Effector memory CD4-positive, alpha-beta T cell (primary cell): ENCODE results near the gene RFX3.
A peak's percentile ranks its signal among the peaks of the same experiment; 100 is the strongest.

ENCODE experiments used
- DNase-seq, 3 donors: peaks; one replicate each; pipeline ENCODE4 v3.0.0-alpha.2; 2020
- H3K27ac ChIP-seq: 2 replicates; pipeline ENCODE4 v1.7.0; 2013; ENCODE audit warnings: mild to moderate bottlenecking, low read length, moderate library complexity; ENCODE audit not compliant: insufficient read depth, poor library complexity, severe bottlenecking
- H3K27me3 ChIP-seq: replicated peaks from 2 replicates; pipeline ENCODE4 v1.7.0; 2013; ENCODE audit warnings: mild to moderate bottlenecking, low read length; ENCODE audit not compliant: insufficient read depth, control insufficient read depth, poor library complexity, severe bottlenecking
- H3K36me3 ChIP-seq: 2 replicates; pipeline ENCODE4 v1.7.0; 2013; ENCODE audit warnings: mild to moderate bottlenecking, low read length, moderate library complexity; ENCODE audit not compliant: control insufficient read depth, insufficient read depth
- H3K4me1 ChIP-seq: 2 replicates; pipeline ENCODE4 v1.7.0; 2013; ENCODE audit warnings: low read length, mild to moderate bottlenecking; ENCODE audit not compliant: control insufficient read depth, insufficient read depth, poor library complexity, severe bottlenecking
- H3K4me3 ChIP-seq: 2 replicates; pipeline ENCODE4 v1.7.0; 2013; ENCODE audit warnings: low read length, low read depth, mild to moderate bottlenecking; ENCODE audit not compliant: insufficient read depth, poor library complexity, severe bottlenecking
- H3K9me3 ChIP-seq: 2 replicates; pipeline ENCODE4 v1.7.0; 2013; ENCODE audit warnings: mild to moderate bottlenecking, low read length, moderate library complexity; ENCODE audit not compliant: control insufficient read depth

Gene RFX3

GRCh38 chr9:3480353-3480655 lies 45.5 kb downstream of the RFX3 start:
- Histone ChIP-seq H3K4me1 (peaks cover 12% of the 10 kb centered on the region), H3K9me3 (no peaks in the 10 kb centered on the region), H3K36me3 (no peaks in the 10 kb centered on the region), H3K27ac (peak overlapping the region; percentile 2), H3K4me3 (no peak overlapping the region), H3K27me3 (no peaks in the 10 kb centered on the region)
- DNase-seq: no peak

GRCh38 chr9:3479514-3480352 lies 46.1 kb downstream of the RFX3 start:
- H3K27ac ChIP-seq: peak overlapping the region; percentile 40
- H3K27me3 ChIP-seq: no peaks in the 10 kb centered on the region
- no peak overlapping the region for H3K4me3 ChIP-seq
- H3K4me1 ChIP-seq: peaks cover 12% of the 10 kb centered on the region
- H3K9me3 ChIP-seq: no peaks in the 10 kb centered on the region
- H3K36me3 ChIP-seq: no peaks in the 10 kb centered on the region
- DNase-seq: no peak

- Histone ChIP-seq H3K4me1 (peaks cover 12% of the 10 kb centered on the region), H3K27ac (peak overlapping the region; percentile 74), H3K4me3 (no peak overlapping the region), H3K27me3 (no peaks in the 10 kb centered on the region), H3K9me3 (no peaks in the 10 kb centered on the region), H3K36me3 (no peaks in the 10 kb centered on the region)
- peak in 1 of 3 donors; percentile 2 for DNase-seq
Observed at GRCh38 chr9:3478549-3478953, 47.2 kb downstream of the RFX3 start.

GRCh38 chr9:3477236-3477834 lies 48.5 kb downstream of the RFX3 start:
- no peaks in the 10 kb centered on the region for H3K27me3 ChIP-seq
- H3K36me3 ChIP-seq: no peaks in the 10 kb centered on the region
- DNase-seq: no peak
- peak overlapping the region; percentile 54 for H3K4me3 ChIP-seq
- peaks cover 12% of the 10 kb centered on the region for H3K4me1 ChIP-seq
- no peaks in the 10 kb centered on the region for H3K9me3 ChIP-seq
- H3K27ac ChIP-seq: peak overlapping the region; percentile 74

- peaks cover 12% of the 10 kb centered on the region for H3K4me1 ChIP-seq
- H3K27me3 ChIP-seq: no peaks in the 10 kb centered on the region
- H3K9me3 ChIP-seq: no peaks in the 10 kb centered on the region
- peak in 1 of 3 donors; percentile 21 for DNase-seq
- H3K4me3 ChIP-seq: no peak overlapping the region
- H3K27ac ChIP-seq: no peak overlapping the region
- H3K36me3 ChIP-seq: no peaks in the 10 kb centered on the region
Observed at GRCh38 chr9:3475300-3476020, 50.3 kb downstream of the RFX3 start.

- Histone ChIP-seq H3K27me3 (no peaks in the 10 kb centered on the region), H3K9me3 (no peaks in the 10 kb centered on the region), H3K36me3 (no peaks in the 10 kb centered on the region), H3K4me3 (no peak overlapping the region), H3K4me1 (peaks cover 12% of the 10 kb centered on the region), H3K27ac (no peak overlapping the region)
- no peak for DNase-seq
Observed at GRCh38 chr9:3474821-3475220, 51.0 kb downstream of the RFX3 start.

- DNase-seq: no peak
- Histone ChIP-seq H3K27ac (no peak overlapping the region), H3K9me3 (no peaks in the 10 kb centered on the region), H3K4me1 (peaks cover 2% of the 10 kb centered on the region), H3K27me3 (no peaks in the 10 kb centered on the region), H3K4me3 (no peak overlapping the region), H3K36me3 (no peaks in the 10 kb centered on the region)
Observed at GRCh38 chr9:3473405-3473804, 52.4 kb downstream of the RFX3 start.

- Histone ChIP-seq H3K4me3 (no peak overlapping the region), H3K36me3 (no peaks in the 10 kb centered on the region), H3K9me3 (no peaks in the 10 kb centered on the region), H3K27ac (no peak overlapping the region), H3K4me1 (no peaks in the 10 kb centered on the region), H3K27me3 (no peaks in the 10 kb centered on the region)
- no peak for DNase-seq
Observed at GRCh38 chr9:3471883-3472282, 53.9 kb downstream of the RFX3 start.

- no peaks in the 10 kb centered on the region for H3K9me3 ChIP-seq
- DNase-seq: no peak
- H3K4me3 ChIP-seq: no peak overlapping the region
- no peaks in the 10 kb centered on the region for H3K36me3 ChIP-seq
- no peaks in the 10 kb centered on the region for H3K4me1 ChIP-seq
- H3K27ac ChIP-seq: no peak overlapping the region
- no peaks in the 10 kb centered on the region for H3K27me3 ChIP-seq
Observed at GRCh38 chr9:3468421-3469205, 57.2 kb downstream of the RFX3 start.
